ENCODE measurements around the gene C17orf50. TPM values are rescaled to one million over a fixed set of nuclear protein-coding genes. Genes with fewer than 3 reads are reported as not detected.

Gene C17orf50
- total and polyA plus RNA-seq, 8 donors = 0.12 to 0.28 (median 0.17) TPM; not detected in 5

GRCh38 chr17:35732806-35733136 is 27.9 kb upstream of the C17orf50 start:
- peaks cover 0 to 6% (median 5%) of the 10 kb centered on the region in 3 donors for H3K4me1 ChIP-seq
- intact Hi-C loops (cut with DNase I) = no loop called here
- ATAC-seq = no peak
- no peaks in the 10 kb centered on the region for H3K27me3 ChIP-seq
- no peak for DNase-seq
- no peak for FAIRE-seq
- no peaks in the 10 kb centered on the region for H3K9me3 ChIP-seq
- H3K27ac ChIP-seq = no peak overlapping the region
- WGBS, 2 donors = 83 to 94% methylated on average over 1 of the region's 1 CpG
- H3K4me3 ChIP-seq = peak overlapping the region in 1 of 4 donors; percentile 76
- no peaks in the 10 kb centered on the region for H3K36me3 ChIP-seq
- TF ChIP-seq, protein P1, sequence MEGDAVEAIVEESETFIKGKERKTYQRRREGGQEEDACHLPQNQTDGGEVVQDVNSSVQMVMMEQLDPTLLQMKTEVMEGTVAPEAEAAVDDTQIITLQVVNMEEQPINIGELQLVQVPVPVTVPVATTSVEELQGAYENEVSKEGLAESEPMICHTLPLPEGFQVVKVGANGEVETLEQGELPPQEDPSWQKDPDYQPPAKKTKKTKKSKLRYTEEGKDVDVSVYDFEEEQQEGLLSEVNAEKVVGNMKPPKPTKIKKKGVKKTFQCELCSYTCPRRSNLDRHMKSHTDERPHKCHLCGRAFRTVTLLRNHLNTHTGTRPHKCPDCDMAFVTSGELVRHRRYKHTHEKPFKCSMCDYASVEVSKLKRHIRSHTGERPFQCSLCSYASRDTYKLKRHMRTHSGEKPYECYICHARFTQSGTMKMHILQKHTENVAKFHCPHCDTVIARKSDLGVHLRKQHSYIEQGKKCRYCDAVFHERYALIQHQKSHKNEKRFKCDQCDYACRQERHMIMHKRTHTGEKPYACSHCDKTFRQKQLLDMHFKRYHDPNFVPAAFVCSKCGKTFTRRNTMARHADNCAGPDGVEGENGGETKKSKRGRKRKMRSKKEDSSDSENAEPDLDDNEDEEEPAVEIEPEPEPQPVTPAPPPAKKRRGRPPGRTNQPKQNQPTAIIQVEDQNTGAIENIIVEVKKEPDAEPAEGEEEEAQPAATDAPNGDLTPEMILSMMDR (IDR thresholded peaks at IDR 0.05) = no peak

DNA sequence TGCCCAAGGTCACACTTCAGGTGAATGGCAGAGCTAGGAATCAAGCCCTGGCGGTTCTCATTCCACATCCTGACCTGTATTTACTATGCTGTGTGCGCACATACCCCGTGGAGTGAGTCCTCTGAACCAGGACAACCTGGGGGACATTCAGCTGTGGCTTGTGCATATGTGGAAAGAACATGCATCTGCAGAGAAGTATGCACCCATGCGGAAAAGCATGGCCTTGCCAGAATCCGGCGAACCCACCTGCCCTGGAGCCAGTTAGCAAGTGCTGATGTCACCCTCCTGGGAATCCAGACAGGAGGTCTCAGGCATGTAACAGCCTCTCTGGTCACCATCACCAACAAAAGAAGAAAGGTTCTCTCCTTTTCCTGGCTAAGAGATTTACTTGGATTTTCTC is 27.3 kb upstream of the C17orf50 start:
- 80 to 85% methylated on average over 6 of the region's 6 CpGs for WGBS, 2 donors
- no peak for DNase-seq
- Histone ChIP-seq H3K4me3 (no peak overlapping the region), H3K27ac (no peak overlapping the region), H3K36me3 (no peaks in the 10 kb centered on the region), H3K4me1 (peaks cover 0 to 6% (median 5%) of the 10 kb centered on the region in 3 donors), H3K27me3 (no peaks in the 10 kb centered on the region), H3K9me3 (no peaks in the 10 kb centered on the region)
- TF ChIP-seq, protein P1 (IDR thresholded peaks at IDR 0.05) = no peak
- no peak for ATAC-seq
- FAIRE-seq = no peak
- intact Hi-C loops (cut with DNase I) = no loop called here

DNA sequence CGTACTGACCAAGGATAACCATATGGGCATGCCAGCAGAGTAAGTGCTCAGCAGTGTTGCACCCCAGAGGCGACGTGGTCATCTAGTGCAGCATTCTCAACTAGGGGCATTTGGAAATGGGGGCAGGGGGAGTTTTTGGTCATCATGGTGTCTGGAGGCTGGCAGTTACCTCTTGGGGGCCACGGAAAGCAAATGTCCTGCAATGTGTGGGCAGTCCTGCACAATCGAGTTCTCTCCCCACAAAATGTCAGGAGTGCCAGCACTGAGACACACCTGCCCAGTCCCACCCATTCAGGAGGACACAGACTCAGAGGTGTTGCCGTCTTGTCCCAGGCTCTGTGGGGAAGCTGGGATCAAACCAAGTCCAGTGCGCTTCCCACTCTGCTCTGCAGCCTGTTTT is 26.3 kb upstream of the C17orf50 start:
- DNase-seq (no peak), ATAC-seq (no peak), FAIRE-seq (no peak)
- Histone ChIP-seq H3K27ac (no peak overlapping the region), H3K27me3 (no peaks in the 10 kb centered on the region), H3K4me1 (peaks cover 0 to 6% (median 5%) of the 10 kb centered on the region in 3 donors), H3K36me3 (no peaks in the 10 kb centered on the region), H3K9me3 (no peaks in the 10 kb centered on the region), H3K4me3 (no peak overlapping the region)
- intact Hi-C loops (cut with DNase I) = no loop called here
- WGBS, 2 donors = 87 to 88% methylated on average over 7 of the region's 7 CpGs
- TF ChIP-seq, protein P1 (IDR thresholded peaks at IDR 0.05) = no peak

DNA sequence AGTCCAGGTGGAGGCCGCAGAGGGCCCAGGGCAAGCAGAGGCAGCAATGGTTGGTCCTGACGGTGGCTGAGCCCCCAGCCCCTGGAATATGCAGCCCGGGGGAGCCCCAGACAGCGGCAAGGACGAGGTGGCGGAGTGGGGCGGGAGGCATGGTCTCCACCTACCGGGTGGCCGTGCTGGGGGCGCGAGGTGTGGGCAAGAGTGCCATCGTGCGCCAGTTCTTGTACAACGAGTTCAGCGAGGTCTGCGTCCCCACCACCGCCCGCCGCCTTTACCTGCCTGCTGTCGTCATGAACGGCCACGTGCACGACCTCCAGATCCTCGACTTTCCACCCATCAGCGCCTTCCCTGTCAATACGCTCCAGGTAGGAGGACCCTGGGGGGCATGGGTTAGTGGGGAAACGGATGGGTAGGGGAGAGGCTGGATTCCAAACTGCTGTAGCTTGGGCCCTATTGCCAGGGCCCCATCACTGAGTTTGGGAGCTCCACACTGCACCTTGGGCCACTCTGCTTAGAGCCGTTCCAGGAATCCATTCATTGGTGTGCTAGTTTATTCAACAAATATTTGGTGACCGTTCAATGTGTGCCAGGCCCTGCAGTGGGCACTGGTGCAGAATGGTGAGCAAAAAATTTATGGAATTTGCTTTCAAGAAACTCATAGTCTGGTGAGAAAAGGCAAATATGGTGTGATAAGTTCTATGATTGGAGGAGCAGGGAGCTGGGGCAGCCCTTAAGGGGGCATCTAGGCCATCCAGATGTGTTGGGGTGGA is 25.5 kb upstream of the C17orf50 start:
- no peak for FAIRE-seq

More for the DNA sequence above, 25.5 kb upstream of the C17orf50 start:
- Histone ChIP-seq H3K4me1 (peaks cover 0 to 6% (median 5%) of the 10 kb centered on the region in 3 donors), H3K9me3 (no peaks in the 10 kb centered on the region), H3K4me3 (no peak overlapping the region), H3K36me3 (no peaks in the 10 kb centered on the region), H3K27ac (no peak overlapping the region), H3K27me3 (no peaks in the 10 kb centered on the region)
- DNase-seq = no peak
- TF ChIP-seq, protein P1 (IDR thresholded peaks at IDR 0.05) = no peak
- WGBS, 2 donors = 66 to 77% methylated on average over 29 of the region's 29 CpGs
- intact Hi-C loops (cut with DNase I) = no loop called here
- no peak for ATAC-seq

Data from pancreas (tissue), 10 donors.